GM21515 (cell line): ENCODE results near the gene LINC00237.
A peak's percentile ranks its signal among the peaks of the same experiment; 100 is the strongest.

Experiments
- ATAC-seq: cut with Tn5 transposase; IDR thresholded peaks from one replicate; pipeline ENCODE4 v1.9.1; 2021; ENCODE audit not compliant: unreplicated experiment

LINC00237 gene

GRCh38 chr20:21125849-21126580 lies 19.9 kb upstream of the LINC00237 start, which contains the start of gene KIZ:
TSS of gene KIZ (plus strand) at chr20:21126082. CDS start at chr20:21126116, 34 bp downstream.
- peak; percentile 97 for ATAC-seq

GRCh38 chr20:21125072-21125848 lies 19.1 kb upstream of the LINC00237 start:
- peak; percentile 15 for ATAC-seq

- no peak for ATAC-seq
Observed at GRCh38 chr20:21124190-21124589, 18.0 kb upstream of the LINC00237 start.

DNA sequence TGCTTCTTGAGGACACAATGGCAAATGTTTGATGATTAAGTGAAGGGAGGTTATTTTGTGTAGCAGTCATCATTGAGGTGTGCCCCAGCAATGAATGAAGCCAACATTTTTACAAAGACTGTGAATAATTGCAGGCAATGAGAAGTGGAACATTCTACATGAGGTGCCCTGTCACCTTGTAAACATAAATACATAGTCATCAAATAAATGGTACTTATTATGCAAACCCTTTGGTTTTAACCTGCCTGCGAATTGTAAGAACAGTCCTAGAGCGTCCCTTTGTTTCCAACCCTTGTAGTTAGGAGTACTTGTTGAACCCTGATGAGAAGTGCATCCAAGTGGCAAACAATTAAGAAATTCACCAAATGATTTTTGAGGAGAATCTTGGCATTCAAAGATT lies 12.6 kb upstream of the LINC00237 start:
- no peak for ATAC-seq

- no peak for ATAC-seq
Observed at GRCh38 chr20:21118138-21118537, 12.0 kb upstream of the LINC00237 start.

DNA sequence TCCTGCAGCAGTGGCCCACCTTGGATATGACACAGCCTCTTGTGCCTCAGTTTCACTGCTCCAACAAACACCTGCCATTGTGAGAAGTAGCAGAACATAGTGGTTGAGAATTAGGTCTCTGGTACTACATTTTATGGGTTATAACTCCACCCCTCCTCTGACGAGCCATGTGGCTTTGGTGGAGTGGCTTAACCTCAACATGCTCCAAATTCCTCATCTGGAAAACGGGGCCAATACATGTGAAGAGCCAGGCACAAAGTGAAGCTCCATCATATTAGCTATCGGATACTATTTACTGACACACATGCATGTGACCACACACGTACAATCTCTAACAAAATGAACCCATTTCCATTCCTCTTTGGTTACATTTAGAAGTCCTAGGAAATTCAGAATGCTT lies 11.4 kb upstream of the LINC00237 start:
- no peak for ATAC-seq

DNA sequence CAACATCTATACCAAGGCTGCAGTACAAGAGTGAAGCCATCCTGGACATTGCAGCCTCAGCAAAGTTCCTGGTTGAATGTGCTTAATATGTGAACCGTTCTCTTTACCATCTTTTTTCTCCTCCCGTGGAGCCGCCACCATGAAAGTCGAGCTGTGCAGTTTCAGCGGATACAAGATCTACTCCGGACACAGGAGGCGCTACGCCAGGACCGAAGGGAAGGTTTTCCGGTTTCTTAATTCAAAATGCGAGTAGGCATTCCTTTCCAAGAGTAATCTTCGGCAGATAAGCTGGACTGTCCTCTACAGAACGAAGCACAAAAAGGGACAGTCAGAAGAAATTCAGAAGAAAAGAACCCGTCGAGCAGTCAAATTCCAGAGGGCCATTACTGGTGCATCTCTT lies 8.4 kb upstream of the LINC00237 start:
- ATAC-seq, result no peak

- ATAC-seq, result no peak
Observed at GRCh38 chr20:21113697-21114096, 7.5 kb upstream of the LINC00237 start.

GRCh38 chr20:21111416-21111815 lies 5.3 kb upstream of the LINC00237 start:
- no peak for ATAC-seq

DNA sequence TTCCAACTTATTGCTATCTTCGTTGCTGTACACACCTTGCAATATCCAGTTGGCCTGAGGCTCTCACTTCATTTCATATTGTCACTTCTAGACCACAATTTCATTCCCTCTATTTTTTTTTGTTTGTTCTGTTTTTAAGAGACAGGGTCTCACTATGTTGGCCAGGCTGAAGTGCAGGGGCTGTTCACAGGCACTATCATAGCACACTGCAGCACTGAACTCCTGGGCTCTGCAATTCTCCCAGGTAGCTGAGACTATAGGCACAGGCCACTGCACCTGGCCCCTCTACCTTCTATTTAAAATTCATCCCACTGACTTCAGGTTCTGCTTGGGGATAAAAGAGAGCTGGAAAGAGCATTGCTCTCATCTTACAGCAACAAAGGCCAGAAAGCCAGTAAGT lies 4.7 kb upstream of the LINC00237 start:
- no peak for ATAC-seq

DNA sequence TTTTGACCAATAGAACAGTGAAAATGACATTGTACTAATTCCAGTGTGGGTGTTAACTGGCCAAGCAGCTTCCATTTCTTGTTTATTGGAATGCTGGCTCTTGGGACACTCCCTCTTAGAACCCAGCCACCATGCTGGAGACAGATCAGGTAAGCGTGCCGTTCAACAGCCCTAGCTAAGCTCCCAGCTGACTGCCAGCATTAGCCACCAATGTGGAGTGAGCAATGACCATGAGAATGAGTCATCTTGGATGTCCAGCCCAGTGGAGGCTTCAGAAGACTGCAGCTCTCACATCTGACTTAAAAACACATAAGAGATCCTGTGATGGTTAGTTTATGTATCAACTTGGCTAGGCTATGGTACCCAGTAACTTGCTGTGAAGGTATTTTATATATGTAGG lies 3.0 kb upstream of the LINC00237 start:
- ATAC-seq, result no peak

DNA sequence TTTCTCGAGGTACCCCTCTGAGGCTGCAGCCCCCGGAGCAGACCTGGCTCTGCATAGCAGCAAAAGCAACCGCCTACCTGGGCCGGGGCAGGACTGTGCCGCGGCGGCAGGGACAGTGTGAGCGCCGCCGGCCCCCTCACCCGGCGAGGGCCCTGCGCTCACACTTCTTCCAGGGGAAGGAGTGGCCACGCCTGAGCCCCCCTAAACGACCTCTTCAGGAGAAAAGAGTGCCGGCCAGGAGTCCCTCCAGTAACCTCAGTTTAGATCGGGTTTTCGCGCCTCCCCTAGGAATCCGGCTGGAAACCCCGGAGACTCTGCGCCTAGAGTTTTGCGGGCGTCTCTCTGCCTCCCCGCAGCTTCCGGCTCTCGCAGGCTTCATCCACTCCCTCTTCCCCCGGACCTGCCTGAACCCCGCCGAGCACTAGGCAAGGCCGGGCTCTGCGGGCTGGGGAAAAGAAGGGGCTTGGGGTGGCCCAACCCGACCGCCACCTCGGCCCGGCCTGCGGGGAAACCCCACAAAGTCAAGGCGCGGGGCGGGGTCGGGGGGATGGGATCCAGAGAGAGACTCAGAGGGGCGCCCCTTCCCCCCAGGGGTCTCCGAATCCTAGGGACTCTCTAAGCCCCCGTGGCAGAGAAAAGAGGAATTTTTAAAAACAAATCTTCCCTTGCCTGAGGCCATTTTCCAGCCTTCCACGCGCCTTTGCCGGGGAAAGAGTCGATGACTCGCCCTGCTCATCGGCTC lies 558 bp downstream of the LINC00237 start:
- no peak for ATAC-seq

DNA sequence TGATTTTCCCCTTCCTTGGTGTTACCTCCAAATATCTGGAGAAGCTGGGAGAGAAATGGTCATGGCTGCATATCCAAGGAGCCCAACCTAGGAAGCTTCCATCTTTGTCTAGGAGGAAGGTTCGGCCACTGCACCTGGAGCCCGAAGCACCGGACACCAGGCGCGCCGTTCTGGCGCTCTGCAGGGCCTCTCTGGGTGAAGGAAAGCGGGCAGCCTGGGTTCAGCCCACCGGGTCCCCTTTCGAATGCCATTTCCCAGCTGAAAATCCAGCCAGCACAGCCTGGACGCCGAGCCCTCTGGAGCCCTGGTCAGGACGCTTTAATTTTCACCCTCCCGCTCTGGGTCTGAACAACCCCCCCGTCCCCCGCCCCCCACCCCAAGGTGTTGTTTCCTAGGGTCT lies 1.2 kb downstream of the LINC00237 start:
- no peak for ATAC-seq

GRCh38 chr20:21104466-21104761 lies 1.7 kb downstream of the LINC00237 start:
- ATAC-seq, result no peak

- ATAC-seq, result no peak
Observed at GRCh38 chr20:21103582-21104465, 2.3 kb downstream of the LINC00237 start.

DNA sequence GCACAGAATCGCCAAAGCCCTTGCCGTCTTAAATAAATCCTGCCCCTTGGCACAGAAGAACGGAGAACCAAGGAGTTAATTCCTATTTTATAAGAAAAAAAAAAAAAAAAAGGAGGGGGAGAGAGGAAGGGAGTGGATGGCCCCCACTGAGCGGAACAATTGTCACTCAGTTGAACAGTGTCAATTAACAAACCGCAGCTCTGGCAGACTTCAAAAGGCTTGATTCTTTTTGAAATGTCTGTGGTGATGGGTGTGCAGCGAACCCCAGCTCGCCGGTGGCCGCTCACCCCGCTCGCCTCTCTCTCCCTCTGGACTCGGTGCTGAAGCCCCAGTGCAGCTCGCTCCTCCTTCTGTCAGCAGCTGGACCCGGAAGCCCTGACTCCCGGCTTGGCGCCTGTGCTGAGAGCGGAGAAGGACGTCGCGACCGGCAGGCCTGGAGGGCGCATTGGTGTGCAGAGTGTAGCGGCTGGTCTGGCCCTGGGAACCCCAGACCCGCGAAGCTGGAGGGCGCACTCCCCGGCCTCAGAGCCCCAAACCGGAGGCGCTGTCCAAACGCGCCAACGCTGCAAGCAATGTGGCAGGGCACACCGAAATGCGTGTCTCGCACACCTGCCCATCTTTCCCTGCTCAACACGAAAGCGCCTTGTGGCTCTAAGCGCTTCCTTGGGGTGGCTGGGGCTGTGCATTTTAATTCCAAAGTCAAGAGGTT lies 3.4 kb downstream of the LINC00237 start:
- no peak for ATAC-seq

DNA sequence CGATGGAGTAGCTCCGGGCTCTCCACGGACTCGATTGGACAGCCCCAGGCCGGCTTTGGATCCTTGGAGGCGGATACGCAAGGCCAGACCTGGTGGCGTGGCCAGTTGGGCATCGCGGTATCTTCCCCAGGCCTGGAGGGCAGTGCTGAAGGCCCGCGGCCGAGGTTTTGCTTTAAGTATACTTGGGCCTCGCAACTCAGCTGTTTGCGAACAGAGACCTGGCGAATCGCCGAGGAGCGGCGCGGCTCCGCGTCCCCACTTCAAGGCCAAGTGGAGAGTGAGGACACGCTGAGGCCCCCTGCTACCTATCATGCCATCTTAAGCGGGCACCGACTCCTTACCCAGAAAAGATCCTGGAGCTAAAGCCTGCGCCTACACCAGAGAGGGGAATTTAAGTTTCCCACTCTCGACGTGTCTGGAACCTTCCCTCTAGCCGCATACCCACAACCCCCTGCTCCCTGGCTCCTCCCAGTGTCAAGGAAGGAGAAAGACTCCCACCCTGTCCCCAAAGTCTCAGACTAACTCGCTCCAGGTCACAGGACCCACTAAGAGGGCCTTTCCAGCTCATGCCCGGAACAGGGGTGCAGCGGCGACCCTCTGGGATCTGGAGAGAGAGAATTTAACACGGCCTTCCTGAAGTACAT lies 4.1 kb downstream of the LINC00237 start:
- ATAC-seq, result no peak

DNA sequence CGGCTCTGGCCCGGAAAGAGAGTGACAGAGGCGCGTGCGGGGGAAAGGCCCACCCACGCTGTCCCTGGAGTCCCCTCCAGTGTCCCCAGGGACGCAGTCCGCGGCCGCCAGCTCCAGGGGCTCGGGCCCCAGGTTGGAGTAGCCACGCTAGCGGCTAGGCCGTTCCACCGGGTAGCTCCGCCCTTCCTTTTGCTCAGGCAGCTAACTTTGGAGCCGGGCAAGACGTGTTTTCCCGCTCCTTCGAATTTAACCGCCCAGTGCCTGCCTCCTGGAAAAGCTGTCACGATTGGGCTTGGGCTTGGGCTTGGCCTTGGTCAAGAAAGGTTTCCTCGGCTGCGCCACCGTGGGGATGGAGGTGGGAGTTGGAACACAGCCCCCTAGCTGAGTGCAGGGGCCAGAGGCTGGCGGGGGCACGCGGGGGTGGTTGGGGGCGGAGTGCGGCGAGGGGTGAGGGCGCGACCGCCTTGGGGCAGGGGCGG lies 4.7 kb downstream of the LINC00237 start:
- no peak for ATAC-seq

- ATAC-seq, result no peak
Observed at GRCh38 chr20:21100578-21101452, 5.3 kb downstream of the LINC00237 start.
